RPMI8226 (cell line): Measurements from ENCODE around the gene SIRT7.

Source experiments
- DNase-seq: peaks from one replicate; pipeline ENCODE4 v3.0.0-alpha.2; 2015

The SIRT7 gene

DNA sequence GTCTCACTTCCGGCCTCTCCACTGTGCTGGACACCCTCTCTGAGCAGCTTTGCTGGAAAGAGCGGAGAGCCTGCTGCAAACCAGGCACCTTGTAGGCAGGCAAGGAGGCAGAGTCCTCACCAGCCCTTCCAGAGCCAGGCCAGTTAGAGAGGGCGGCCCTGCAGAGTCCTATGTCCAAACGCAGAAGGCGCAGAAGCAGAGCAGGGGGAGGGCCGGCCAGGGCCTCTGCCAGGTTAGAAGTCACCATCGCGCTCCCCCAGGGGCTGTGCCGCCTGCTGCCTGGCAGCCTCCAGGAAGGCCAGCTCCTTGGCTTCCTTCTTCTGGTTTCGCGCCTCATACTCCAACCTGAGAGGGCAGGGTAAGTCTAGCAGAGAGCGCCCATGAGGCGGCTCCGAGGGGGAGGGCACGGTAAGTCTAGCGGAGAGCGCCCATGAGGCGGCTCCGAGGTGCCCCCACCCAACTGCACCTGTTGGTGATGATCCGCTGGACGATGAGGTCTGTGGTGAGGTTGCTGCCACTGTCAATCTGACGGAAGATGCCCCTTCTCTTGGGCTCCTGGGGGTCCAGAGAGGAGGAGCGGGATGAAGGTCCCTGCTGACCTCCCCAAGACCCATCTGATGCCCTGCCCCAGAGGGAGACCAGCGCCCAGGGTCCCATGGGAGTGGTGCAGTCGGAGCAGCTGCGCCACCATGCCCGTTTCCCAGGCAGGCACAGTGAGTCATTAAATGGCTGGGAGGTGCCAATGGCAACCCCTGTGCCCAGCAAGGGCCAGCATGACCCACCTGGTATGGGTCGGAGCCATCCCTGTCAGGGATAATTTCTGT is 13.2 kb downstream of the SIRT7 start:
- no peak for DNase-seq

DNA sequence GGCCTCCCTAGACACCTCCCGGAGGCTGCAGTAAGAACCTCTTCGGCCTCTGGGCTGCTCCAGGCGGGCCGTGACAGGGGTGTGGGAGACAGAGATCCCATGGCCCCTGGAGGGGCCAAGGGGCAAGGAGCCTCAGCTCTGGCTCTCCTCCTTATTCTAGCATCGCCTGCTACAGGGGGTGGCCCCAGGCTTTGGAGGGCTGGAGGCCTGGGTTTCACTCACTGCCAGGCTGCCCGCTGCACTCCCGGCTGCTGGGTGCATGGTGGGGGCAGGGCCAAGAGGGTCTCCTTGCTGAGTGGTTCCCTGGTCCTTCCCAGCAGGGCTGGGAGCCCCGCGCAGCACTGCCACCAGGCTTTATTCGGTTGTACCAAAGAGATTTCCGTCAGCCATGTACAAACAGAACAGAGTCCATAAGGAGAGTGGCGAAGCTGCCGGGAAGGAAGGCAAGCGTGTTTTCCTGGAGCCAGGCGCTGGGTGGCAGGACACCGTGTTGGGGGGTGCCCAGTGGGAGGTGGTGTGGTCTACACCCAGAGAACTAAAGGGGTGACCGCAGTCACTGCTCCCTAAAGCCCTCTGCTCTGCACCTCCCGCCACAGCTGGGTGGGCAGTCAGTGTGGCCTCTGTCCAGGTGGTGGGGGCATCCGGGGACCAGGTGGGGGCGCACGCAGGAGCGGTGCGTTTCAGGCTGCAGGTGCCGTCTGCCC is 13.9 kb downstream of the SIRT7 start:
- no peak for DNase-seq

GRCh38 chr17:81903415-81903831 is 14.6 kb downstream of the SIRT7 start:
- no peak for DNase-seq

- peak; percentile 25 for DNase-seq
These were observed 15.1 kb downstream of the SIRT7 start for GRCh38 chr17:81902653-81903414.

DNA sequence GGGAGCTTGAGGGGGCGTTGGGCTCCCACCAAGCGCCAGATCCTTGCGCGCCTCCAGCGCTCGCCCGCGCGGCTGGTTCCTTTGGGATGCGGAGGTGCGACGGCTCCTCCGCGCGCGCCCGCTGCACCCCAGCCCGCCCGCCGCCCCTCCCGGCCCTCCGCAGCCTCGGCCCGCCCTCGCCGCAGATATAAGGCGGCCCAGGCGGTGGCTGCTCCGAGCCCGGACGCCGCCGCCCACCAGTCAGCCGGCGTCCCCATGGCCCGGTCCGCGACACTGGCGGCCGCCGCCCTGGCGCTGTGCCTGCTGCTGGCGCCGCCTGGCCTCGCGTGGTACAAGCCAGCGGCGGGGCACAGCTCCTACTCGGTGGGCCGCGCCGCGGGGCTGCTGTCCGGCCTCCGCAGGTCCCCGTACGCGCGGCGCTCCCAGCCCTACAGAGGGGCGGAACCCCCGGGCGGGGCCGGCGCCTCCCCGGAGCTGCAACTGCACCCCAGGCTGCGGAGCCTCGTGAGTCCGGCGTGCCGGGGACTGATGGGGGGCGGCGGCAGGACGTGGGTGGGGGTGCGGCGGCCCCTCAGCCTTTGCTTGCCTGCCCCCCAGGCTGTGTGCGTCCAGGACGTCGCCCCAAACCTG is 15.8 kb downstream of the SIRT7 start, which contains the start of gene NPB:
TSS of gene NPB (plus strand) at position 216 of the 630 bp plus-strand sequence. CDS start at position 256, 40 bp downstream.
- peak; percentile 54 for DNase-seq

GRCh38 chr17:81901167-81902022 is 16.6 kb downstream of the SIRT7 start:
- DNase-seq: no peak

DNA sequence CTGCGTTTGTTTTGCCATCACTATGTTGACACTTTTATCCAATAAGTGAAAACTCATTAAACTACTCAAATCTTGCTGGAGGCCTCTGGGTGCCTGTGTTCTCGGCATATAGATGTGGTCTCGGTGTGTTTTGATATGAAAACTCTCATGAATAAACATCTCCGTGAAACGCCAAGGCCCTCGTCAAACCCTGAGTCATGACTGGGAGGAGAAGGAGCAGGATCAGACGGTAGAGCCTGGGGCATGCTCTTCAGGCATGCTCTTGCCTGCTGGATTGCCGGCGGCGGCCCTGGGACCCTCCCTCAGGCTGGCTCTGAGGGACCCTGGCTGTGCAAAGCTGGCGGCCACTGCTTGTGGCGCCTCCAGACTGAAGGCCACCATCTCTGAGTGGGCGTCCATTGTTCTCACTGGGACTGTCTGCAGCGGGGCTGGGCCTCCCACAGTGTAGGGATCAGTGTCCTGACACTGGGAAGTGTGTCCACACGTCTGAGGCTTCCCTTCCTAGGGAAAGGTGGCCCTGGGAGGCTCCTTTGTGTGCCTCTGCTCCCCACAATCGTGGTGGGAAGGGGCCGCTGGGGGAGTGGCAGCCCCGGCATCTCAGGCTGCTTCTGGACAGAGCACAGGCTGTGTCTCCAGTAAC is 17.7 kb downstream of the SIRT7 start:
- DNase-seq: no peak

GRCh38 chr17:81899514-81900166 is 18.3 kb downstream of the SIRT7 start:
- no peak for DNase-seq

- no peak for DNase-seq
These were observed 19.1 kb downstream of the SIRT7 start for GRCh38 chr17:81898885-81899284.

DNA sequence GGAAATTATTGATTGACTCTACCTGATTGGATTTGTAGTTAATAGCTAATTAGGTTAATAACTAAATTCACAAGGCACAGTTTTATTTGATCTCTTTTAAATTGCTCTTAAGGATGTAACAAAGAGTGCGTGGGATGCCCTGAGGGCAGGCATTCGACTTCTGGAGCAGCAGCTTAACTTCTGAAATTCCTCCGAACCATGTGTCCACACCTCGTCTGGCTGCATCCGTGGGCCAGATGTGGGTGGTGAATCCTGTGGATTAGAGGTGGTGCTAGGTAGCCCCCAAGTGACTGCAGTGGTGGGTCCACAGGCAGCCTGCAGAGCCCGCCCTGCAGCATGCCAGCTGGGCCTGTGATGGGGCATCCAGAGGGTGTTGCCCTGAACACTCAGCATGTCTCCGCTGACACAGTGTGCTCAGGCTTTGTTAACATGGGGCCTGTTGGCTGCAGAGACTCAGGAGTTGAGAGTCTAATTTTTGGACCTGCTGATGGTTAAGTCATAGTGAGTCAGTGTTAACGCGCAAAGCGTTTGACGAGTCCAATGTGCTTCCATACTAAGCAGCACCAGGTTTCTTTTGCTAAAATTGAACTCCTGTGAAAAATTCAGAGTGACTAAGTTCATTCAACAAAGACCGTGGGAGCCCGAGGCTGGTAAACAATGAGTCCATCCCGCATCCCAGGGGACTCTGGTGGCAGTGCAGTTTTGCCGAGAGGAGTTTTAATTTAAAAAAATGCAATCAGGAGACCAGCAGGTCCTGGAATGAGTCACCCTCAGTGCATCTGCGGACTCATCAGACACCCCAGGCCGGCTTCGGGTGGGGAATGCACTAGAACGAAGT is 19.7 kb downstream of the SIRT7 start:
- DNase-seq: no peak

GRCh38 chr17:81895400-81895799 is 22.6 kb downstream of the SIRT7 start:
- no peak for DNase-seq

DNA sequence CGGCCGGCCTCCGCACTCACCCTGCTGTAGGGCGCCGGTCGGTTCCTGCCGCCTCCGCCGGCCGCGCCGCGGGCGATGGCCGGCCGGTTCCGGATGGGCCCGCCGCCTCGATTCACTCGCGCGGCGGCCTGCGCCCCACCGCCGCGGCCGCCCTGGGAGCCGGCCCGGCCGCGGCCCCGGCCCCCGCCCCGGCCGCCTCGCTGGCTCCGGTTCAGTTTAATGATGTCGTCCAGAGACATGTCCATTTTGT is 26.7 kb downstream of the SIRT7 start:
- no peak for DNase-seq

DNA sequence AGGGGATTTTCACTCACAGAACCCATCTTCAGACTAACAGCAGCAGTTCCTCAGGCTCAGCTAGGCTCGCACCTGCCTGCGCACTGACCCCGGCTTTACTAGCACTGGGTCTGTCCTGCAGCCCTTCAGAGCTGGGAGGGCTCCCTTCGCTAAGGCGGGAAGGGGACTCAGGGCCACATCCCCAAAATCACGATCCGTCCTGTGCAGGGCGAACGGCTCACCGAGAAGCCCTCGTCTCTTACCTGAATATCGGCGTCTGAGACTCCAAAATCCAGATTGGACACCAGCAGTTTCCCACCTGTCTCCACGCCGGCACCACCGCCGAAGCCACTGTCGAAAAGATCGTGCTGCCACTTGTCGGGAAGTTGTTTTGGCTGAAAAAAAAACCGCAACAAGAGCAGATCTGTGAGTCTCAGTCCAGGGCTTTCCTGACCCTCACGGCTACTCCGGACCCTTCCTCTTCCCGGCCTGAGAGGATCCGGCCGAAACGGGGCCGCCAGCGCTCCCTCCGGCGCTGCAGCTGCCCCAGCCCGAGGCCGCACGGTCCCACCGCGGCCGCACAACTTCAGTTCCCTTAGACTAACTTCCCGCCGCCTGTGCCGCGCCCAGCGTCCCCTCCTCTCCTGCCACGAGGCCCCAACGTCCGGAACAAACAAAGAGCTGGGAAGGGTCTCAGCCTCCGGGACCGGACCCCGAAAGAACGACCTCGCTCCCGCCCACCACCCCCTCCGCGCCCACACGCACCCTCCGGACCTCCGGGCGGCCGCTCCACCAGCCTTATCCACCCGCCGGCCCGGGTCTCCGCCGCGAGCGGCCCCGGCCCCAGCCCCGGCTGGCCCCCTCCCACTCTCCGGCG is 27.3 kb downstream of the SIRT7 start:
- peak; percentile 50 for DNase-seq

DNA sequence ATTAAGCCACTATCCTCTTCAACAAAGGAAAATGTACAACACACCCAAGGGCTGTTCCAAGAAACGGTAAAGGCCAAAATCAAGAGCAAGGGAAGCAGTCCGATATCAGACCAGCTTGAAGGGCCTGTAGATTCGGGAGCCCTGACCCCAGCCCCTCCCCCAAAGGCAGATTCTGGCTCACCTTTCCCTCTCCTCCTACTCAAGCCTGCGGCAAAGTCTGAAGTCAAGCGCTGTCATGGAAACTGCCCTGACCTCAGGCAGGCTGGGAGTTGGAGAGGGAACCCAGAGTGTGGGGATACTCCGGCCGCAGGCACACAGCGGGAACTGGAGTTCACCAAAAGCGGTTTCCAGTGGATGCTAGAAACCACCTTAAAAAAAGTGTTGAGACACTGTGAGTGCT is 28.4 kb downstream of the SIRT7 start:
- DNase-seq: no peak

DNA sequence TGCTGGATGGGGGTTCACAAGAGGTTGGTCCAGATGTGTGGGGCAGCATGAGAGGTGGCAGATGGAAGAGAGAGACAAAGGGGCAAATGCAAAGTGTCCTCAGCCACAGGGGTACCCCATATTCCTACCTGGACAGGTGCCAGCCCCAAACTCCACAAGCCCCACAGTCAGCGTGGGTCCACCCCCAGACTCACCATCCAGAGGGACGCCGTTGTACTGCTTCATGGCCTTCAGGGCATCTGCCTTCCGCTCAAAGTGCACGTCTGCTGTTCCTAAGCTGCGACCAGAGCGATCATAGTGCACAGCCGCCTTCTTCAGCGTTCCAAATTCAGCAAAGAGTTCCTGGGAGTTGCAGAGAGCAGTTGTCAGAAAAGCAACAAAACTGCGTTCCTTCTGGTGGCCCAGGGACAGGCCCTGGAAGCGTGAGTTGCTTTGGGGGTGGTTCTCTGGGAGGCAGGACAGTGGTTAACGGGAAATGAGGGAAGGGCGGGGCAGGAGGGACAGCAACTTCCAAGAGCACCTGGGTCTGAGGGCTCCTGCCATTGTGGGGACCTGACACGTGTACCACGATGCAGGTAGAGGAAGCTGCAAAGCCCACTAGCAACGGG is 28.9 kb downstream of the SIRT7 start:
- no peak for DNase-seq

- DNase-seq: no peak
These were observed 29.6 kb downstream of the SIRT7 start for GRCh38 chr17:81888105-81888987.

DNA sequence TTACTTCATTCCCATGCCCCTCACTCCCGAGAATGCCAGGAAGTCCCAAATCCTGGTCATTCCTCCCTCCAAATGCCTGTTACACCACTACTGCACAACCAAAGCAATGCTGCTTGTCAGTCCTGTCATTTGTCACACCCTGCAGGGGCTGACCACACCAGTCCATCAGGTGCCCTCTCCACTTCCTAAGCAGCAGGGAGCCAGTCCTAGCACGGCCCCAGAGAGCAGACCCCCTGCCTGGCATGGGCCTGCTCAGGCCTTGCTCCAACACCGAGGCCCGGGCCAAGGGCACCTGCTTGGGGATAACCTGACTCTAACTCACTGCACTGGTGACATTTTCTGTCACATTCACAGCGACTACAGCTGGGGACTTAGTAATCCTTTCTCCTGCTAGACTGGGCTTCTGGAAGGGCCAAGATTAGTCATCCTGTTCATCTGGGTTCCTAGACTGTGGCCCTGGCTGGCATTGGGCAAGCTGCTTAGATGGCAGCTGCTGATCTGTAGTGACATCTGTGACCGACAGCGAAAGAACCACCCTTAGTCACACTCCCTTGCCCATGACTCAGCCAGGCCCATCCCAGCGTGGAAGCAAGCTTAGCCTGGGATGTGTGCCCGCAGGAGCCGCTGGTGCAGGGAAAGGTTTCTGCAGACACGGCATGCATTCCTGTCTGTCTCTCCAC is 32.0 kb downstream of the SIRT7 start:
- no peak for DNase-seq
